Liver (tissue), 9 donors: ENCODE measurements around the gene NOP16. TPM values are rescaled to one million over a fixed set of nuclear protein-coding genes. Genes with fewer than 3 reads are reported as not detected.

Experiments
- DNase-seq: peaks from one replicate; pipeline ENCODE4 v3.0.0-alpha.2; 2017; ENCODE audit warnings: low spot score
- H3K27ac ChIP-seq, 2 donors: one replicate each; pipeline ENCODE4 v1.7.0; 2013; ENCODE audit warnings: inconsistent platforms in 2 of 2, low read length in 2 of 2, control low read depth in 1 of 2, low read depth in 1 of 2, mild to moderate bottlenecking in 1 of 2
- H3K27me3 ChIP-seq, 4 donors: one replicate each; pipeline versions ENCODE4 v1.6.1 to v1.7.0; 2013; ENCODE audit warnings: low read length in 3 of 4, inconsistent platforms in 1 of 4, mild to moderate bottlenecking in 1 of 4, moderate library complexity in 1 of 4; ENCODE audit not compliant: control insufficient read depth in 4 of 4, insufficient read depth in 4 of 4
- H3K36me3 ChIP-seq, 4 donors: one replicate each; pipeline versions ENCODE4 v1.6.1 to v1.7.0; 2013; ENCODE audit warnings: low read length in 3 of 4, mild to moderate bottlenecking in 3 of 4, low read depth in 1 of 4, moderate library complexity in 1 of 4; ENCODE audit not compliant: control insufficient read depth in 4 of 4, insufficient read depth in 3 of 4
- H3K4me1 ChIP-seq, 4 donors: one replicate each; pipeline versions ENCODE4 v1.6.1 to v1.7.0; 2013; ENCODE audit warnings: low read length in 3 of 4, mild to moderate bottlenecking in 3 of 4, moderate library complexity in 1 of 4; ENCODE audit not compliant: control insufficient read depth in 4 of 4, insufficient read depth in 4 of 4
- H3K4me3 ChIP-seq, 3 donors: one replicate each; pipeline versions ENCODE4 v1.6.1 to v1.7.0; 2013; ENCODE audit warnings: low read length in 3 of 3, control low read depth in 1 of 3, low read depth in 1 of 3, mild to moderate bottlenecking in 1 of 3
- H3K9ac ChIP-seq, 2 donors: one replicate each; pipeline ENCODE4 v1.7.0; 2013; ENCODE audit warnings: low read length in 2 of 2, mild to moderate bottlenecking in 2 of 2, moderate library complexity in 2 of 2, control low read depth in 1 of 2, low read depth in 1 of 2
- H3K9me3 ChIP-seq, 4 donors: one replicate each; pipeline versions ENCODE4 v1.6.1 to v1.7.0; 2013; ENCODE audit warnings: low read length in 3 of 4; ENCODE audit not compliant: control insufficient read depth in 4 of 4
- FOXA1 ChIP-seq: IDR thresholded peaks from 2 replicates; pipeline ENCODE4 v1.6.1; 2016; ENCODE audit warnings: antibody characterized with exemption
- FOXA2 ChIP-seq: IDR thresholded peaks from 2 replicates; pipeline ENCODE4 v1.6.1; 2016; ENCODE audit warnings: antibody characterized with exemption
- GABPA ChIP-seq, 2 donors: IDR thresholded peaks in 1 of 2; conservative IDR thresholded peaks in 1 of 2; 2 replicates each; pipeline ENCODE4 v1.6.1; 2016; ENCODE audit warnings: antibody characterized with exemption in 2 of 2, mild to moderate bottlenecking in 1 of 2, moderate library complexity in 1 of 2
- HNF4A ChIP-seq, 2 donors: conservative IDR thresholded peaks; 2 replicates each; pipeline ENCODE4 v1.6.1; 2016; ENCODE audit warnings: antibody characterized with exemption in 2 of 2, mild to moderate bottlenecking in 2 of 2
- HNF4G ChIP-seq: IDR thresholded peaks from 2 replicates; pipeline ENCODE4 v1.6.1; 2016; ENCODE audit warnings: antibody characterized with exemption
- NR2F2 ChIP-seq: IDR thresholded peaks from 2 replicates; pipeline ENCODE4 v1.6.1; 2016; ENCODE audit warnings: antibody characterized with exemption
- RAD21 ChIP-seq, 2 donors: IDR thresholded peaks; 2 replicates each; pipeline ENCODE4 v1.6.1; 2016; ENCODE audit warnings: antibody characterized with exemption in 2 of 2, mild to moderate bottlenecking in 2 of 2
- RXRA ChIP-seq, 2 donors: IDR thresholded peaks; 2 replicates each; pipeline ENCODE4 v1.6.1; 2017 to 2018; ENCODE audit warnings: antibody characterized with exemption in 2 of 2, mild to moderate bottlenecking in 1 of 2
- SP1 ChIP-seq: IDR thresholded peaks from 2 replicates; pipeline ENCODE4 v1.6.1; 2018; ENCODE audit warnings: antibody characterized with exemption, mild to moderate bottlenecking
- TAF1 ChIP-seq: conservative IDR thresholded peaks from 2 replicates; pipeline ENCODE4 v1.6.1; 2016; ENCODE audit warnings: antibody characterized with exemption, mild to moderate bottlenecking
- WGBS: extraction: QIAGEN DNeasy Blood & Tissue Kit; methylation state at CpG from one replicate; pipeline ENCODE4 v1.1.7; 2013; 5-methylcytosine and 5-hydroxymethylcytosine counted together
- polyA plus RNA-seq, 2 donors: library from polyadenylated mRNA; stranded (reverse) in 1 of 2; unstranded in 1 of 2; fragments of 200-250 nt in 1 of 2; fragments of >200 nt in 1 of 2; fragmentation: Nextera tagmentation in 1 of 2; extraction: Ambion mirVana in 1 of 2; gene quantifications; one replicate each; pipeline versions ENCODE4 v1.2.1 to v1.2.3, GENCODE V29; 2013 to 2015
- total RNA-seq, 2 donors: library from RNA; depleted of rRNA; stranded (reverse); fragments of >200 nt; gene quantifications; one replicate each; pipeline ENCODE4 v1.2.3, GENCODE V29; 2014
- TF ChIP-seq, protein P1 (sequence below): IDR thresholded peaks from 2 replicates; pipeline ENCODE4 v1.6.1; 2016; ENCODE audit warnings: antibody characterized with exemption, mild to moderate bottlenecking
- TF ChIP-seq, protein P2 (sequence below): IDR thresholded peaks from 2 replicates; pipeline ENCODE4 v1.6.1; 2016; ENCODE audit warnings: antibody characterized with exemption
- TF ChIP-seq, protein P3 (sequence below): IDR thresholded peaks from 2 replicates; pipeline ENCODE4 v1.6.1; 2016; ENCODE audit warnings: antibody characterized with exemption
- donor health status: healthy.
- donor health status: healthy.
- donor health status: healthy.
- donor health status: healthy.
- donor health status: healthy.

NOP16 gene
- total and polyA plus RNA-seq, 4 donors: 6.1 to 41.2 (median 17.2) TPM

DNA sequence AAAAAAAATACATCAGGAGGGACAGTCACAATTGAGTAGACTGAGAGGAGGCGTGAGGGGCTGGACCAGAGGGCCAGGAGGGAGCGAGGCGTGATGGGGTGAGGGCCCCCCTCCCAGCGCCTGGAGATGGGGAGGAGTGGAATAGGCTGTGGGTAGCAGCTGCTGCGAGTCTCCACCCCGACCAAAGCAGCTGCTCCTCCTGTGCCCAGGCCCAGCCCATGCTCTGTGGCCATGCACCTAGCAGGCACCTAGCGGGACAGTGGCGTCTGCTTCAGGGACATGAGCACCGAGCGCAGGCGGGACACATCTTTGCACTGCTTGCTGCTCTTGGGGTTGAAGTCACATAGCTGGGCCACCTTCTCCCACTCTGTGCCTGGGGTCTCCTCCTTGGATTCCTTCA, 4.1 kb upstream of the NOP16 start:
- DNase-seq: no peak
- no peaks in the 10 kb centered on the region for H3K27me3 ChIP-seq
- TF ChIP-seq HNF4G (no peak), FOXA2 (no peak), SP1 (no peak)
- TF ChIP-seq, protein P1, sequence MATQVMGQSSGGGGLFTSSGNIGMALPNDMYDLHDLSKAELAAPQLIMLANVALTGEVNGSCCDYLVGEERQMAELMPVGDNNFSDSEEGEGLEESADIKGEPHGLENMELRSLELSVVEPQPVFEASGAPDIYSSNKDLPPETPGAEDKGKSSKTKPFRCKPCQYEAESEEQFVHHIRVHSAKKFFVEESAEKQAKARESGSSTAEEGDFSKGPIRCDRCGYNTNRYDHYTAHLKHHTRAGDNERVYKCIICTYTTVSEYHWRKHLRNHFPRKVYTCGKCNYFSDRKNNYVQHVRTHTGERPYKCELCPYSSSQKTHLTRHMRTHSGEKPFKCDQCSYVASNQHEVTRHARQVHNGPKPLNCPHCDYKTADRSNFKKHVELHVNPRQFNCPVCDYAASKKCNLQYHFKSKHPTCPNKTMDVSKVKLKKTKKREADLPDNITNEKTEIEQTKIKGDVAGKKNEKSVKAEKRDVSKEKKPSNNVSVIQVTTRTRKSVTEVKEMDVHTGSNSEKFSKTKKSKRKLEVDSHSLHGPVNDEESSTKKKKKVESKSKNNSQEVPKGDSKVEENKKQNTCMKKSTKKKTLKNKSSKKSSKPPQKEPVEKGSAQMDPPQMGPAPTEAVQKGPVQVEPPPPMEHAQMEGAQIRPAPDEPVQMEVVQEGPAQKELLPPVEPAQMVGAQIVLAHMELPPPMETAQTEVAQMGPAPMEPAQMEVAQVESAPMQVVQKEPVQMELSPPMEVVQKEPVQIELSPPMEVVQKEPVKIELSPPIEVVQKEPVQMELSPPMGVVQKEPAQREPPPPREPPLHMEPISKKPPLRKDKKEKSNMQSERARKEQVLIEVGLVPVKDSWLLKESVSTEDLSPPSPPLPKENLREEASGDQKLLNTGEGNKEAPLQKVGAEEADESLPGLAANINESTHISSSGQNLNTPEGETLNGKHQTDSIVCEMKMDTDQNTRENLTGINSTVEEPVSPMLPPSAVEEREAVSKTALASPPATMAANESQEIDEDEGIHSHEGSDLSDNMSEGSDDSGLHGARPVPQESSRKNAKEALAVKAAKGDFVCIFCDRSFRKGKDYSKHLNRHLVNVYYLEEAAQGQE: no peak
- H3K9me3 ChIP-seq: no peaks in the 10 kb centered on the region
- 96% methylated on average over 11 of the region's 11 CpGs for WGBS
- H3K27ac ChIP-seq: no peak overlapping the region
- H3K4me1 ChIP-seq: peaks cover 1 to 14% (median 4%) of the 10 kb centered on the region in 4 donors
- H3K9ac ChIP-seq: no peak overlapping the region
- no peak overlapping the region for H3K4me3 ChIP-seq
- H3K36me3 ChIP-seq: peaks cover 0 to 19% (median 6%) of the 10 kb centered on the region in 4 donors

DNA sequence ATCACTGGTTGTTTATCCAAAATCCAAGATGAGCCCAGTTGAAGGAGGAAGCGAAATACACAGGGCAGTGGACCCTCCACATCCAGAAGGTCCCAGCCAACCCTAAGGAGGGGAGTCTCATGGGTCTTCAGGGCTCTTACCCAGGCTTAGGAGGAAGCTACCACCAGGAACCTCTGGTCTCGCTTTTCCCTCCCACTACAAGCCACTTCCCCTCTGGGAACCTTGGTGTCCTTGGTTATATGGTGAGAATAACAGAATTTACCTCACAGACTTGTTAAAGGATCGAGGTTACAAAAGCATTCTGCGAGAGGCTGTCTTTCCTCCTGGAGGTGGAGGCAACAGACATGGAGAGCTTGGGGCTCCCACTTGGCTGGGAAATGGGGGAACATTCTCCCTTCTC, 3.6 kb upstream of the NOP16 start:
- TF ChIP-seq, protein P2, sequence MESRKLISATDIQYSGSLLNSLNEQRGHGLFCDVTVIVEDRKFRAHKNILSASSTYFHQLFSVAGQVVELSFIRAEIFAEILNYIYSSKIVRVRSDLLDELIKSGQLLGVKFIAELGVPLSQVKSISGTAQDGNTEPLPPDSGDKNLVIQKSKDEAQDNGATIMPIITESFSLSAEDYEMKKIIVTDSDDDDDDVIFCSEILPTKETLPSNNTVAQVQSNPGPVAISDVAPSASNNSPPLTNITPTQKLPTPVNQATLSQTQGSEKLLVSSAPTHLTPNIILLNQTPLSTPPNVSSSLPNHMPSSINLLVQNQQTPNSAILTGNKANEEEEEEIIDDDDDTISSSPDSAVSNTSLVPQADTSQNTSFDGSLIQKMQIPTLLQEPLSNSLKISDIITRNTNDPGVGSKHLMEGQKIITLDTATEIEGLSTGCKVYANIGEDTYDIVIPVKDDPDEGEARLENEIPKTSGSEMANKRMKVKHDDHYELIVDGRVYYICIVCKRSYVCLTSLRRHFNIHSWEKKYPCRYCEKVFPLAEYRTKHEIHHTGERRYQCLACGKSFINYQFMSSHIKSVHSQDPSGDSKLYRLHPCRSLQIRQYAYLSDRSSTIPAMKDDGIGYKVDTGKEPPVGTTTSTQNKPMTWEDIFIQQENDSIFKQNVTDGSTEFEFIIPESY: no peak
- TF ChIP-seq HNF4A (conservative IDR thresholded peaks at IDR 0.05): no peak
- TF ChIP-seq TAF1: no peak
- TF ChIP-seq RAD21 (IDR thresholded peaks at IDR 0.05): no peak
- TF ChIP-seq, protein P3, sequence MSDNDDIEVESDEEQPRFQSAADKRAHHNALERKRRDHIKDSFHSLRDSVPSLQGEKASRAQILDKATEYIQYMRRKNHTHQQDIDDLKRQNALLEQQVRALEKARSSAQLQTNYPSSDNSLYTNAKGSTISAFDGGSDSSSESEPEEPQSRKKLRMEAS: no peak
- no peak for TF ChIP-seq FOXA1
- TF ChIP-seq GABPA (IDR thresholded peaks at IDR 0.05 in 1 of 2, conservative IDR thresholded peaks at IDR 0.05 in 1 of 2): no peak
- no peak for TF ChIP-seq RXRA (IDR thresholded peaks at IDR 0.05)
- no peak for TF ChIP-seq NR2F2
- TF ChIP-seq, protein P1: no peak
- TF ChIP-seq HNF4G: no peak
- Histone ChIP-seq H3K27me3 (no peaks in the 10 kb centered on the region), H3K4me1 (peaks cover 3 to 19% (median 10%) of the 10 kb centered on the region in 4 donors), H3K9ac (no peak overlapping the region), H3K36me3 (peaks cover 0 to 18% (median 6%) of the 10 kb centered on the region in 4 donors), H3K4me3 (no peak overlapping the region), H3K27ac (no peak overlapping the region), H3K9me3 (no peaks in the 10 kb centered on the region)
- 89% methylated on average over 4 of the region's 4 CpGs for WGBS
- DNase-seq: no peak
